Fibroblast of skin of right quadriceps (primary cell): ENCODE results near the gene RHOBTB1.

Source experiments
- DNase-seq: peaks from one replicate; pipeline ENCODE4 v3.0.0-alpha.2; 2013

RHOBTB1 gene

DNA sequence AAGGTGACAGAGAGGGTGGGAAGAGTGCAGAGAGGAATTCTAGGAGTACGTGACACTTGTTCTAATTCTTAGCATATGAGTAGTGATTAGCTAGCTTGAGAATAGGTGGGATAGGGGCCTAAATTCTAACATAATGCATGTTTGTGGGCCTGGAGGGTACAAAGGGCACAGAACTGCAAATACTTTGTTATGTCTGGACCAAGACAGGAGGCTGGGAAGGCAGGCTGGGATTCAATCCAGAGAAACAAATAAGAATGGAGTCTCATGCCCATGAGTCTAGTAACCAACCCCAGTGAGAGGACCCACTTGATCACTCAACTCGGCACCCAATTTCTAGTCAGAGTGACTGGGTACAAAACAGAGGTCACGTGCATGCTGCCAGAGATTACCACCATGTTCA lies 40.9 kb downstream of the RHOBTB1 start:
- no peak for DNase-seq

DNA sequence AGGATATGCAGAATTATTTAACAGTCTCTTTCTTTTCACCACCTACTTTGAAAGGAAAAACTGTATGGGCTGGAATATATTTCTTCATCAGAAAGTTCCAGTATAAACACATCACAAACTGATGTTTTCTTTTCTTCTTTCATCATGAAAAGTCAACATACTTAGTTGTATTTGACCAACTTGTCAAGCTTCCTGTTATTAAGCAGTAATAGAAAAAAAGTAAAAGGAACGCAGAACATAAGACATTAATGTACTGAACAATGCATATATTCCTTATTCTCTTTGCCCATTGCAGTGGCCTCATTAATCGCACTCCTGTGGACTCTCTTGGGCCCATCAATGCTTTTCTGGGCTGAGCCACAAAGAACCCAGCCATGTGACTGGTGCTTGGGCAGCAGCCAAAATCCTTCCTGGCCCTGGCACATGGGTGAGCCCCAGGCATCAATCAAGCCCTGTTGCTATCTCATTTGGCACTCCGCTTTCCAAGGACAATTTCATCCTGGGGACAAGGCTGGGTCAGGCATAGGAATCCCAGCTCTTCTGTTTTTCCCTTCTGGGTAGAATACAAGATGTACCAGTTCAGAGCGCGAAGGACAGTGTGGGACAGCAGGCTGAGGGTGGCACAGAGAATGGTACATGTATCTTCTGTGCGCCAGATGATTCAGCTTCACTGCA lies 42.3 kb downstream of the RHOBTB1 start:
- DNase-seq: no peak

DNA sequence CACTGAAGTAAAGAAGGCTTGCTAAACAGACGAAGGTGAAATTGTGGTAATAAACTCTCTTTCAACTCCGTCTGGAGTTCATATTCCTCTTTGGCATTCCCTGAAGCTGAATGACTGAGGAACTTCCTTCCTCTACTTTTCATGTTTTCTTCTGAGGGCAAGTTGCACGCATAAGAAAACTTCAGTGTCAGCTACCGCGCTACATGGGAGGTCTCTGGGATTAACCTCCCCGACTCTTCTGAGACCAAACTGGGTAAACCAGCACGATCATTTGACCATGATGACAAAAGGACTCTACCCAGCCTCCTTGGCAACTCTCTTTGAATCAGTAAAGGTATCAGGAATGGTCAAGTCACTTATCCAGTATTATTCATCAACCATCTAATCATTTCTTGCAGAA lies 44.7 kb downstream of the RHOBTB1 start:
- DNase-seq: no peak

DNA sequence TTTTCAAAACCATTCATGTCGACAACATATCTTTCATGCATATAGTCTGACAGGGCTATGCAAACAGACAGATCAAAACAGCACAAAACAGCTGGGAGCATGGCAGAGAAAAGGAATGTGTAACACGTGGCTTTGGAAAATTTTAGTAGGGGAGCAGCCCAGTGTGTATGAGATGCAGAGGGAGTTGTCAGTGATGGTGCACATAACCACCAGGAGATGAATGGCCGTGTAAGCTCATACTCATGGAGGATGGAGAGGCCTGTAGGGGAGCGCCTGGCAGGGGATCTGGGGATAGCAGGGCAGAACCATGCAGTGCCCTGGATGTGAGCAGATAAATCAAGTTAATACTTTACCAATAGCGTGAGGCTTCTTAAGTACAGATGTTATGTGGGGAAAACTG lies 45.7 kb downstream of the RHOBTB1 start:
- peak; percentile 11 for DNase-seq

DNA sequence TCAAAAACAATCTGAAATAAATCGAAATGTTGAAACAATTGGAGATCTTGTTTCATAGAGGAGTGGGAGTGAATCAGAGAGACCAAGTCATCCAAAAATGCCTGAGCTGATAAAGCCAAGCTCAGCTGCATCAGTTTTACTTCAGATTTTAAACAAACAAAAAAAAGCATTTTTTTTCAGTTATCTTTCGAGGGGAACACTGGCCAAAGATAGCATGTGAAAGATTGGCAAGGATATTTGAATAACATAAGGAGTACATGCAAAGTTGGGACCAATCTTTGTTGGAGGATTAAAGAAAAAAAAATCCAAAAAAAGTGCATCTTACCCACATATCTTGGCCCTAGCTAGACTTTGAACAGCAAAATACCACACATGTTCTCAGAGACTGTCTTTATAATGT lies 47.2 kb downstream of the RHOBTB1 start:
- no peak for DNase-seq

DNA sequence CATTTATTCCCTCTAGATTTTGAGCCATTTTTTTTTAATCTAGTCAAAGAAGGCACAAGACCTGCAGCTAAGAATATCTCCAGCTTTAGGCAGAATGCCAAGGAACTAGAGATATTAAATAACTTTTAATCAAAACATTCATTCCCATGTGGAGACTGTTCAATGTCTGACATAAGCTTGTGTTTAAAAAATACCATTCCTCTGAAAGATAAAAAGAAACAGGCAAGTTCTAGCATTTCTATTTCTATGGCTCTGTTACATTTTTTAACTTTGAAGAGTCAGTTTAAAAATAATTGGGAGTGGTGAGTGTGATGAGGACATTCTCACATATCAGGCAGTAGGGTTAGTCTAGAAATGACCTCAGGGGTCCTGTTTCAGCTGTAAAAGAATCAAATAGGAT lies 48.0 kb downstream of the RHOBTB1 start:
- peak; percentile 80 for DNase-seq

DNA sequence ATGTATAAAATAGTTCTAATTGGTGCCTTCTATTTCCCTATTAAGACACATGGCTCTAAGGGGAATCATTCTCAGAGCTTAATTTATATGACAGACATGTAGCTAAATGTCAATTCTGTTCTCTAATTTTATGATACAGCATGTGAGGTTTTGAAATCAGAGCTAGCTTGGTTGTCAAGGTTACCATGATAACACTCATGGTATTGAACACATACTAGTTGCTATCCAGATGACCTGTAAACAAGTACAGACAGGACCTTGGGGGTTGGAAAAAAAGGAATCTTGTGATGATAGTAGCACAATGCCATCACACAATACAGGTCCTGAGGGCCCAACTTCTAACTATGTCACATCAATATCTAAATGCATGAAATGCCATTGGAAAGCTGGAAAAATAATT lies 49.2 kb downstream of the RHOBTB1 start:
- no peak for DNase-seq

DNA sequence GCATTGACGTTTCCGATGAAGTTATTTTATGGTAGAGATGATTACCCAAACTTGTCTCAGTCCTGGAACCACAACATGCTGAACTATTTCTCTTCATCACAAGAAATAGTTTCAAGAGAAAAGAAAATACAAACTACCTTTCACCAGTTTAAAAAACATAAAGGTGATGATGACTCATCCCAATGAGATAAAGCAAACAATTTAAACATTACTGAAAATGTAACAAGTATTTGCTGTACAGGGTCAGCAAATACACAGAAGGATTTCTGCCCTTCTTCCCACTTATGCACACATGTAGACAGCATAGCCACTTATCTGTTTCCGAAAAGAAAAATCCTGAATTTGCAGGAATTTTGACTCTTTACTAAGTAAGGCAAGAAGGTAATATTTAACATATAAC lies 50.8 kb downstream of the RHOBTB1 start:
- no peak for DNase-seq

DNA sequence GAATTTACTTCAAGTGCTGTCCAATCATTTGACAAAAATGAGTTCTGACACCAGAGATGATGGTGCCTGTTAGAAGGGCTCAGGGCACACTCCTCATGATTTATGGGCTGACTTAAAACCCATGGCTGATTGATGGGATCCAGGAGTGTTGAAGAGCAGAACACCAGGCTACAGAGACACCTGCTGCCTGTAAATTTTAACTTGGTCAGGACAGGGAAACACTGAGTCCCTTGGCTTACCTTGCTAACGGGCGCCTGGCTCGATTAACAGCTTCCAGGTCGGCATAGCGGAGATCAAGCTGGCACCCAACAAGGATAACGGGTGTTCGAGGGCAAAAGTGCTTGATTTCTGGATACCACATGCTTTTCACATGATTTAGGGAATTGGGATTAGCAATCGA lies 51.4 kb downstream of the RHOBTB1 start:
- no peak for DNase-seq

DNA sequence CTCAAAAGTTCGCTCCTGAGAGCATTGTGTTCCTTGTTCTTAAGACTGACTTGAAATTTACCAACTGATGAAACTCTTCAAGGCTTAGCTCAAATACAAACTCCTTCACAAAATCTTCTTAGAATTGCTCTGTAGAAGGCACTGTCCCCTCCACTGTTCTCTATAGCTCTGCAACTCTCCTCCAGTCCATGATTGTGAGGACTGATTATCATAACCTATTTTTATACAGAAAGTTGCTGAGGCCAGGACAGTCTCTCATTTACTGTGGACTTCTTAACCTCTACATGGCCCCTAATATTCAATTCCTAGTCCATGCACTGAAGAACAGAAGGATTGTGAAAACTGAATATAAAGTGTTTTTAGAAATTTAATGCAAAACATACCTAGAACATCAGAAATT lies 53.2 kb downstream of the RHOBTB1 start:
- DNase-seq: no peak

DNA sequence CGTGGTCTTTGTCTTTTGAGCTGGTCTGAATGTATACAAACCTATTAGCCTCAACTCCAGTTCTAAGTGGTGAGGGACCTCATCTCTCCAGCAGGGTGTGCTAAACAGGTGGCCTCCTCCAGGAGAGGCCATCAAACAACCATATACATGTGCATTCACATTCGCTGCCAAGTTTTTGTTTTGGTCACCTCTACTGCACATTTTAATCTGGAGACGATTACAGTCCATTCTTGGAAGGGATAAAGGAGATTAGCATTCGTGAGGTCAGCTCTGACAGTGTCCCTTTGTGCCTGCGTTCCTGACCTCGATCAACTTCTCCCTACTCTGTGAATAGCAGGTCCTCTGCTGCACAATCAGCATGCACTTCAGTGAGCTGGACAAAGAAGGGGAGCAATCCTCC lies 60.8 kb downstream of the RHOBTB1 start:
- peak; percentile 22 for DNase-seq

DNA sequence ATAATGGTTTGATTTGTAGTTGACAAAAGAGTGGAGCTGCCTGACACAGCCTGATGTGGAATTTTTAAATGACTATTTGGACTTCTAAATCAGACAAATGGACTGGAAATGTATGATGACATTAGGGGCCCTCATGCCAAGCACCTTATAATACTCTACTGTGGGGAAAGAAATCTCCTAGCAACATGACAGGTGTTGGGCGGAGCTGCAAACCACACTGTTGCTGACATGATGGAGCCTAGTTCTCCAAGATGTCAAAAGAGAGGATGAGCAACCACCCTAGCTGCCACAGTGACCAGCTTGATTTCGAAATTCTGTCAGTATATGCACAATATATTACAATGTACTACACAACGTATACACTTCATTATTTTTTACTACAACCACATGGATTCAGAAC lies 65.8 kb downstream of the RHOBTB1 start:
- no peak for DNase-seq

DNA sequence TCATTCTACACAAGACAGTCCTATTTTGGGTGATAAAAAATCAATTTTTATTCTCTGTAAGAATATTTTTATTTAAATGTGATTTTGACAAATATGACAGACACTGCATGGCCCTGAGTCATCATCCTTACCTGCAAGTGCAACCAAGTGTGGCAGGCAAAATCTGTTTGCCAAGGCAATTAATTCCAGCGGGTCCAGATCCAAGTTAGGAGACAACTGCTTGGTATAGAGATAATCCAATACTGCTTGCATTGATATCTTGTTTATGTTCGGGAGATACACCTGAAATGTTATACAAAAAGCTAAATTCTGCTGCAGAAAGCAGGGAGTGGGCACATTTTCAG lies 66.2 kb downstream of the RHOBTB1 start:
- DNase-seq: no peak

DNA sequence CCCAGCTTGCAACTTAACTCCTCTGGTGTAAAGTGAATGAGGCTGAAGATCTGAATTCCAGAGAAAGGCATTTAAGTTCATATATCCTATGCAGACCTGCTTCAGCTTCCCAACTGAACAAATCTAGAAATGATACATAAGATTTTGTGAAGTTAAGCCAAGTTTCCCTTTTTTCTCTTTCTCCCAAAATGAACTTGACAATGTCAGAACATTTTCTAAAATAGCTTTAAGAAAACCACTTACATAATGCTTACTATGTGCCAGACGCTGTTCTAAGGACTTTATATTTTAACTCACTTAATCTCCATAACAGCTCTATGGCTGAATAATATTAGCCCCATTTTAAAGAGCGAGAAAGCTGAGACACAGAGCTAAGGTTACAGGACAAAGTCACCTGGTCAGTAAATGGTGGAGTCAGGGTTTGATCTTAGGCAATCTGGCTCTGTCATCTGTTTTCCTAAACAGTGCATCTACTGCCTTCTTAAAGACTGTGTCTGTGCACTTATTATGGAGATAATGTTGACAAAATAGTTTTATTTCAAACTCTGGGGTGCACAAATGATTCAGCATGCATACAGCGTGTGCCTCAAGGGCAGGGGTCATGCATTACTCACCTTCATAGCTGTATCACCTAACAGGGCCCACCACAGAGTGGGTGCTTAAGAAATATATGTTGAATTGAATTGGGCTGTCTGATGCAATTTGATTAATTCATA lies 66.8 kb downstream of the RHOBTB1 start:
- no peak for DNase-seq

DNA sequence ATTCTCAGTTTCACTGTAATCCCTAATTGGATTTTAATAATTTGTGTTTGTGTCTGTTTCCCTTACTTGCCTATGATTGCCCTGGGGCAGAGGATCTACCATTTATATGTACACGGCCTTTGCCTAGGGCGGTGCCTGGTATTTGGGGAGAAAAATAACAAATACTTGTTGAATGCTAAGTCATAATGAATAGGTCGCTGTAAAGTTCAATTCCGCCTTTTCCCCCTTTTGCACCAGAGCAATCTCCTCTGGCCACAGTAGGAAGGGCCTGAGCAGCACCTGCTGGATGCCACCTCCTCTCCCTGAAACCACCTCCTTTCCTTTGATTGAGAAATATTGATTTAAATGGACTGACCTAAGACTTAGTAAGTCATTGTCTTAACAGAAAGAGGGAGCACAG lies 70.2 kb downstream of the RHOBTB1 start:
- no peak for DNase-seq

DNA sequence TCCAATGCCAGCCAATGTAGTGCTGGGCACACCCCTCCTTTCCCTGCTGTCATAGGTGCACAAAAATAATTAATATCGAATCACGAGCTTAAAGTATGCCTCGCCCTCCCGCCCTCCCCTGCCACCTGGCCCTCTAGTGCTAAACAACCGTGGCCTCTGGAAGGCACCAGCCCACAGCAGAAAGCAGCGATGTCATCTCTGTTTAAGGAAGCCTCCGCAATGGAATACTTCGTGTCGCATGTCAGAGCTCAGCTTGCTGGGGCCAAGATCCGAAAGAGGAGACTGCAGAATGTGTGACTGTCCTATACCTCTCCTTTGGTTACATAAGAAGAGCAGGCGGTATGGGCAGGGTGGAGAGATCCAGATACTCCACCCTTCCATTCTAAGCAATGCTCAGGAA lies 71.5 kb downstream of the RHOBTB1 start:
- DNase-seq: no peak

DNA sequence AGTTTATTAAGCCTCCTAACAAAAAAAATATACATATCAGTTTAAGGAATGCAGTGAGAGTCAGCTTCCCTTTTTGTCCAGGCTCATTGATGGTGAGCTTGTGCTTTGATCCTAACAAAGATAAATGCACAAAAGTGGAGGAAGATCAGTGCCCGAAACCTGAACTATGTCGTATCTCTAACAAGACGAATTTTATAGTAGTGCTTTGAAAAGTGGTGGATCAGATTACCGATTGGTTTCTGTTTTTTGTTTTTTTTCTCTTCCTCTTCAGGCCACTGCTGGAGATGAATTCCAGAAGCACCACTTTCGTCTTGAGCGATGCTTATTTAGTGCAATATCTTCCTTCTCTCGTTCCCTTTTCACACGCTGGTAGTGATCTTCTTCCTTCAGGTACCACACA lies 72.8 kb downstream of the RHOBTB1 start:
- no peak for DNase-seq

DNA sequence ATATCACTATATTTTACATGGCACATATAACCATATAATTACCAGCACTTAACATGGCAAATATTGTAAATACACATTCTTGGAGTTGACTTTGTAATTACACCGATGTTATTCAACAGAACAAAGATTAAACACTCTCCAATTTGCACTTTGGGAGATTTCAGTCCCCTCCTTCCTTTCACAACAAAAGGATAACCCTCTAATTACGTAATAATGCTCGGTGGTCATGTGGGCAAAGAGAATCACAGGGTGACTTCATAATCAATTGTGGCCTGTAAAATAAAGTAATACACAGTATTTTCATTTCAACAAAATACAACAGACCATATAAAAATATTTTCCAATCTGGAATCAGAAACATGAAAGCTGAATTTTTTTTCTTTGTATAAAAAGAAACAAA lies 73.2 kb downstream of the RHOBTB1 start:
- DNase-seq: no peak

DNA sequence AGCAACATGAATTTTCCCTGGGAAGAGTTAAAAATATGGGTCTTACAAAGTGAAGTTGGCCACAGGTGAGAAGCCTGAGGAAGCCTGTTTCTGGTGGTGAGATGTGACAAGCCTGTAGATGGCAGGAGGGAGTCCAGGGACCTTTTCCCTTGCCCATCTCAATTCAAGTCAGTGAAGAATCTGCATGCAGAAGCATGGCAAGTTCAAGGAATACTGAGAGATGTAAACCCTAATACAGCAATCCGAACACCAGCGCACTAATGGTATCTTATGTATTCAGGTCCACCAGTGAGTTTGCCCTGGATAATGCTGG lies 73.6 kb downstream of the RHOBTB1 start:
- DNase-seq: no peak

DNA sequence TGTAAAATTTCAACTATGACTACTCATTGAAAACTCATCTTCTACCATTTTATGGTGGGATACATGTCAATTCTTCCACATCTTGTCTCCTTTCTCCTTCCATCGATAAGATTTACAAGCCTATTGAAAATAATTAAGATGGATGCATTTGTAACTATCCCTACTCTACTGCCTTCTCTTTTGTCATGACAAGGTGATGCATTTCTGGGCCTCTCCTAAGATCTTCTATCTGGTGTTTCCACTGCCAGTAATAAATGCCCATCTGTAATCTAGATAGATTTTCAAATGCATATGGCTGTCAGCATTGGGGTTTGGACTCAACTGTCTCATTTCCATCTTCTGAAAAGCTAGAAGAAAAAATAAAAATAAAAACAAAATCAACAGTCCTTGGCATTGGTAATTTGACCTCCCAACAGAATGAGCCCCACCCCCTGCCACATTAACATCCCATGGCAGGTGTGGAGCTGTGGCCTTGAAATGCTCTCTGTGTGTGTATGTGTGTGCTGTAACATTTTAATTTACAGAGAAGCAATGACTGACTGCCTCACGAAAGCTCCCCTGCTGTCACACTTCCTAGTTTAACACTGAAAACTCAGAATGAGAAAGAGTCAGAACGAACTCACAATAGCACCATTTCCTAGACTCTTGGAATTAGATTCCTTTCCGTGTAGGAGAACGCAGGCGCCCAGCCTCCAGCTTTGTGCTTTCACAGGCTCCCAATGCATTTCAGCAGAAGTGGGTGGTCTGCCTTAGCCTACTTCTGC lies 74.2 kb downstream of the RHOBTB1 start:
- no peak for DNase-seq

DNA sequence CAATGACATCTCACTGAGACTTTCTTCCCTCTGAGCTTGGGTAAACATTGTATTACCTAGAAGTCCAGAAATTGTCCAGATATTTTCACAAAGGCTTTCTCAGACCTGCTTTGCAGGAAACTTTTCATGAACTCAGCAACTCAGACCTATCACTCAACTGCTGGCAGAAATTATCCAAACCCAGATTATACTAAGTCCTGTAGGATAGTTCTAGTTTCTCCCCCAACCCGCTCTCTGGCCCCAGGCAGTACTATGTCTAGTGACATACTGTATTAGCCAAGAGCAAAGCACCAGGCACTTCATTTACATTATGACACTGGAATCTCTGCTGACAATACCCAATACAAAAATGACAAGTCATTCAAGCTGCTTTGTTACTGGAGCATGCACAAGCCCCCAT lies 75.0 kb downstream of the RHOBTB1 start:
- DNase-seq: no peak

DNA sequence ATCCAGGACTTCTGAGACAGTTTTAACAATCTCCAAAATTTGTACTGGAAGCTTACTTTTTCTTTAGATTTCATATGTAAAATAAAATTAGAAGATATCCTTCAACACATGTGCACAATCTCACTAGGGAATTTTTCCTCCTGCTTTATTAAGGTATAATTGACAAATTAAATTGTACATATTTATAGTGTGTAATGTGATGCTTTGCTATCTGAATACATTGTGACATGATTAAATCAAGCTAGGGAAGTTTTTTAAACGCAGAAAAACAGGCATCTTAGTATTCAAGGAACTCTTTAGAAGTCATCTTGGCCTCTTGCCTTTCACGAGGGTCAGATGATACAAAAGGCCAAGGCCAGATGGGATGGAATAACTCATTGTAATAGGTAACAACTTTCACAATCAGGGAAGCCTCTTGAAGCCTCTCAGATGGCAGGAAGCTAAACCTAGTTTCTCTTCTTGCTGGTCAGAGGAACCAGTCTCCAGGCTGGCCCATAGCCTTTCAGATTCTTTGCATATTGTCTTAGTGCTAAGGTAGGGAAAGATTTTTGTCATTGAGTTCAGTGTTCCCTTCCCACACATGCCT lies 78.7 kb downstream of the RHOBTB1 start:
- DNase-seq: no peak

DNA sequence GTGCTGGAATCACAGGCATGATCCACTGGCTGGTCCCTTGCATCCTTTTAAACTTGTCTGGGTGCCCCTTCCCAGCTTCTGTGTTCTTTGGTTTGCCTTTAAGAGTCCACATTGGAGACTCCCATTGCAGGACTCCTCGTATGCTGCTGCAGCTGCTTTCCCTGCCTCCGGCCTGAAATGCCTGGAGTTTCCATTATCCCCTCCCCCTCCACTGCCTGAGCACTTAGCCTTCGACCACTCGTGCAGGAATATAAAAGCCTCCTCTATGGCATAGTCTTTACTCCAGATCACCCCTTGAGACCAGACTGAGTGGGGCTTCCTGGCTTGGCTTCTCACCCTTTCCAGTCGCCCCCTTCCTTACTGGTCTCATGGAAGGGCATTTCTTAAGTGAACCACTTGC lies 80.2 kb downstream of the RHOBTB1 start:
- DNase-seq: no peak

DNA sequence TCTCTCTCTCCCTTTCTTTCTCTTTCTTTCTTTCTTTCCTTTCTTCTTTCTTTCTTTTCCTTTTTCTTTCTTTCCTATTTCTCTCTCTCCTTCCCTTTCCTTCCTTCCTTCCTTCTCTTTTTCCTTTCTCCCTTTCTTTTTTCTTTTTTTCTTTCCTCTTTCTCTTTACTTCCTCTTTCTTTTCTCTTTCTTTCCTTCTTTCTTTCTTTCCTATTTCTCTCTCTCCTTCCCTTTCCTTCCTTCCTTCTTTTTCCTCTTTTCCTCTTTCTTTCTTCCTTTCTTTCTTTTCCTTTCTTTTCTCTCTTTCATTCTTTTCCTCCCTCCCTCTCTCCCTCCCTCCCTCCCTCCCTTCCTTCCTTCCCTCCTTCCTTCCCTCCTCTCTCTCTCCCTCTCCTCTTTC lies 81.5 kb downstream of the RHOBTB1 start:
- DNase-seq: no peak
